ENCODE data around the gene ZDHHC14. TPM values are rescaled to one million over a fixed set of nuclear protein-coding genes. Genes with fewer than 3 reads are reported as not detected.

The ZDHHC14 gene
- total RNA-seq, 1 donor from 2014 or later: 15.2 TPM

- intact Hi-C loops (cut with DNase I): no loop called here
- H3K36me3 ChIP-seq: no peaks in the 10 kb centered on the region
- H3K27me3 ChIP-seq: no peaks in the 10 kb centered on the region
- no peak overlapping the region for H3K4me3 ChIP-seq
- H3K9me3 ChIP-seq: no peaks in the 10 kb centered on the region
- no peak for TF ChIP-seq POLR2A (IDR thresholded peaks at IDR 0.05)
- no peak for TF ChIP-seq CTCF (IDR thresholded peaks at IDR 0.05)
- no peak for TF ChIP-seq POLR2AphosphoS5 (IDR thresholded peaks at IDR 0.05; ENCODE audit: insufficient read depth in 1 of 2, low read depth in 1 of 2)
- DNase-seq (ENCODE audit: extremely low spot score in 2 of 2): no peak
- no peak overlapping the region for H3K27ac ChIP-seq
- H3K4me1 ChIP-seq: peaks cover 15% of the 10 kb centered on the region
These were observed 211.6 kb downstream of the ZDHHC14 start for GRCh38 chr6:157592541-157592940.

DNA sequence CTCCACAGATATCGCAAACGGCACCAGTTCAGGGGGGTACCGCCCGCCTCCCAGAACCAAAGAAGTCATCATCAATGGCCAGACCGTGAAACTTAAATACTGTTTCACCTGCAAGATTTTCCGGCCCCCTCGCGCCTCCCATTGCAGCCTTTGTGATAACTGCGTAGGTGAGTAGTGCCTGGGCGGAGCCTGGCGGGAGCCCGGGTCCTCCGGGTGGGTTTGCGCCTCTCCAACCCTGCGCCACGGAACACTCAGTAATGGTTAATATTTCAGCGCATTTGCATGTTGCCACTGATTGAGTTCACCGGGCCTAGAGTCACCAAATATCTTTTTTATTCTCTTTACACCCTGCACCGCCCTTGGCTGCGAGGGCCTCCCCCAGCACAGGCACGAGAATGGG, 212.0 kb downstream of the ZDHHC14 start:
- Histone ChIP-seq H3K9me3 (no peaks in the 10 kb centered on the region), H3K36me3 (no peaks in the 10 kb centered on the region), H3K27ac (no peak overlapping the region), H3K4me3 (no peak overlapping the region), H3K27me3 (no peaks in the 10 kb centered on the region), H3K4me1 (peaks cover 19% of the 10 kb centered on the region)
- DNase-seq (ENCODE audit: extremely low spot score in 2 of 2): peak in 1 of 2 donors; percentile 55
- no peak for TF ChIP-seq CTCF (IDR thresholded peaks at IDR 0.05)
- intact Hi-C loops (cut with DNase I): no loop called here

GRCh38 chr6:157593596-157593995, 212.6 kb downstream of the ZDHHC14 start:
- intact Hi-C loops (cut with DNase I): no loop called here

DNA sequence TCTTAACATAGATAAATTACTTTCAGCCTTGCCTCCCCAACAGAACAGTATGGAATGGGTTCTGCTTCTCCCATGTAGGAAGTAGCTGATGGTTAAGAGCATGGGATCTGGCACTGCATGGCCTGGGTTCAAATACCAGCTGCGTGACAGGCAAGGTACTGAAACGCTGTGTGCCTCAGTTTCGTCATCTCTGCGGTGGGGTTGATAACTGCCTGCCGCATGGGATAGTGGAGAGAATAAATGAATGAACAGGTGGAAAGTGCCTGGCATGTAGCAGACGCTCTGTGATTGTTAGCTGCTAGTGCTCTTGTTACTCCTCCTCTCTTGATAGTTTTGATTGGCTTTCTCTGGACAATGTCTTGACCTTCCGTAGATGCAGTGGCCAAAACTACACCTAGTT, 213.3 kb downstream of the ZDHHC14 start:
- intact Hi-C loops (cut with DNase I): no loop called here
- peaks cover 21% of the 10 kb centered on the region for H3K4me1 ChIP-seq
- H3K27ac ChIP-seq: no peak overlapping the region

More at GRCh38 chr6:157593596-157593995, 212.6 kb downstream of the ZDHHC14 start:
- peaks cover 21% of the 10 kb centered on the region for H3K4me1 ChIP-seq
- no peak overlapping the region for H3K4me3 ChIP-seq
- no peak overlapping the region for H3K27ac ChIP-seq
- no peaks in the 10 kb centered on the region for H3K27me3 ChIP-seq
- peak in 1 of 2 donors; percentile 52 for DNase-seq (ENCODE audit: extremely low spot score in 2 of 2)
- TF ChIP-seq POLR2A (IDR thresholded peaks at IDR 0.05) (no peak), POLR2AphosphoS5 (IDR thresholded peaks at IDR 0.05; ENCODE audit: insufficient read depth in 1 of 2, low read depth in 1 of 2) (no peak), CTCF (IDR thresholded peaks at IDR 0.05) (no peak)
- H3K9me3 ChIP-seq: no peaks in the 10 kb centered on the region
- no peaks in the 10 kb centered on the region for H3K36me3 ChIP-seq

More for the DNA sequence above, 213.3 kb downstream of the ZDHHC14 start:
- peak in 1 of 2 donors; percentile 74 for DNase-seq (ENCODE audit: extremely low spot score in 2 of 2)
- Histone ChIP-seq H3K9me3 (no peaks in the 10 kb centered on the region), H3K4me3 (no peak overlapping the region), H3K36me3 (no peaks in the 10 kb centered on the region), H3K27me3 (no peaks in the 10 kb centered on the region)
- TF ChIP-seq POLR2AphosphoS5 (IDR thresholded peaks at IDR 0.05; ENCODE audit: insufficient read depth in 1 of 2, low read depth in 1 of 2) (no peak), POLR2A (IDR thresholded peaks at IDR 0.05) (no peak), CTCF (IDR thresholded peaks at IDR 0.05) (no peak)

Measured in vagina (tissue), 2 donors.